IMR-90 (cell line): ENCODE measurements around the gene SOX8. TPM values are rescaled to one million over a fixed set of nuclear protein-coding genes. Genes with fewer than 3 reads are reported as not detected.

Experiments
- ATAC-seq: fragments of 200-7000 bp; cut with Tn5 transposase; 2 replicates; pipeline ENCODE4 v1.9.1; 2020; ENCODE audit warnings: low read depth, mild to moderate bottlenecking, moderate library complexity
- BruUV-seq: library from RNA; stranded (reverse); fragments of 400-500 nt; replicated peaks from 2 replicates; lab custom pipeline; 2021; lab: Mats Ljungman, UMichigan
- CTCF ChIA-PET: fragments of 300-600 bp; formaldehyde crosslinking; extraction: SDS; loops from one replicate; lab custom pipeline; 2021; ENCODE audit warnings: antibody characterized with exemption; lab: Yijun Ruan, JAX
- POLR2A ChIA-PET: fragments of 300-600 bp; sonication (Branson Sonifier 250); formaldehyde crosslinking; loops from one replicate; lab custom pipeline; 2022; ENCODE audit warnings: antibody characterized with exemption; ENCODE audit not compliant: unreplicated experiment; lab: Charles Lee
- DNase-seq: peaks from one replicate; pipeline ENCODE4 v3.0.0; 2013
- H2AFZ ChIP-seq: replicated peaks from 2 replicates; pipeline ENCODE3; 2013; ENCODE audit warnings: low read length, mild to moderate bottlenecking; ENCODE audit not compliant: poor library complexity
- H2AK5ac ChIP-seq: 2 replicates; pipeline ENCODE4 v1.6.1; 2013; ENCODE audit warnings: low read depth, low read length, inconsistent platforms
- H2AK9ac ChIP-seq: replicated peaks from 2 replicates; pipeline ENCODE3; 2013; ENCODE audit warnings: mild to moderate bottlenecking, low read depth, low read length, moderate library complexity; ENCODE audit not compliant: poor library complexity
- H2BK120ac ChIP-seq: 2 replicates; pipeline ENCODE4 v1.6.1; 2013; ENCODE audit warnings: low read depth, low read length, inconsistent platforms
- H2BK15ac ChIP-seq: 3 replicates; pipeline ENCODE4 v1.6.1; 2013; ENCODE audit warnings: low read depth, low read length, inconsistent platforms
- H2BK20ac ChIP-seq: 2 replicates; pipeline ENCODE4 v1.6.1; 2013; ENCODE audit warnings: low read depth, mild to moderate bottlenecking, inconsistent platforms, low read length, moderate library complexity
- H2BK5ac ChIP-seq: 2 replicates; pipeline ENCODE4 v1.6.1; 2013; ENCODE audit warnings: mild to moderate bottlenecking, low read depth, low read length, inconsistent platforms; ENCODE audit not compliant: poor library complexity, severe bottlenecking
- H3K14ac ChIP-seq: replicated peaks from 2 replicates; pipeline ENCODE4 v1.6.1; 2013; ENCODE audit warnings: low read depth, low read length, inconsistent platforms
- H3K18ac ChIP-seq: 2 replicates; pipeline ENCODE4 v1.6.1; 2013; ENCODE audit warnings: low read depth, low read length, control low read depth
- H3K23ac ChIP-seq: 2 replicates; pipeline ENCODE4 v1.6.1; 2013; ENCODE audit warnings: low read depth, low read length, inconsistent platforms
- H3K27ac ChIP-seq: 2 replicates; pipeline ENCODE4 v1.5.1; 2013; ENCODE audit warnings: mild to moderate bottlenecking, control low read depth, low read length; ENCODE audit not compliant: insufficient read depth
- H3K27me3 ChIP-seq: 2 replicates; pipeline ENCODE4 v1.6.1; 2013; ENCODE audit warnings: low read length; ENCODE audit not compliant: control insufficient read depth, insufficient read depth
- H3K36me3 ChIP-seq: 2 replicates; pipeline ENCODE4 v1.6.1; 2013; ENCODE audit warnings: low read length, mixed read lengths; ENCODE audit not compliant: control insufficient read depth, insufficient read depth
- H3K4ac ChIP-seq: 2 replicates; pipeline ENCODE4 v1.6.1; 2013; ENCODE audit warnings: low read depth, low read length, inconsistent platforms
- H3K4me1 ChIP-seq: 2 replicates; pipeline ENCODE4 v1.6.1; 2013; ENCODE audit warnings: low read length, mixed read lengths; ENCODE audit not compliant: control insufficient read depth, insufficient read depth
- H3K4me2 ChIP-seq: 2 replicates; pipeline ENCODE4 v1.6.1; 2013; ENCODE audit warnings: low read depth, mild to moderate bottlenecking, control low read depth, low read length, moderate library complexity
- H3K4me3 ChIP-seq: 2 replicates; pipeline ENCODE4 v1.5.1; 2013; ENCODE audit warnings: low read depth, mild to moderate bottlenecking, control low read depth, low read length, moderate library complexity; ENCODE audit not compliant: insufficient read depth
- H3K56ac ChIP-seq: 2 replicates; pipeline ENCODE4 v1.6.1; 2013; ENCODE audit warnings: low read length, inconsistent platforms; ENCODE audit not compliant: insufficient read depth; ENCODE audit errors: extremely low read depth
- H3K79me1 ChIP-seq, 2 experiments: 2 replicates each; pipeline ENCODE4 v1.6.1; 2013; ENCODE audit warnings: low read length in 2 of 2, inconsistent platforms in 1 of 2, low read depth in 1 of 2
- H3K9ac ChIP-seq: 2 replicates; pipeline ENCODE4 v1.6.1; 2013; ENCODE audit warnings: low read depth, low read length, control low read depth
- H3K9me1 ChIP-seq: 2 replicates; pipeline ENCODE4 v1.6.1; 2013; ENCODE audit warnings: low read length, inconsistent platforms; ENCODE audit not compliant: insufficient read depth
- H3K9me3 ChIP-seq: 2 replicates; pipeline ENCODE4 v1.6.1; 2013; ENCODE audit warnings: low read length; ENCODE audit not compliant: control insufficient read depth, insufficient read depth
- H4K20me1 ChIP-seq: 2 replicates; pipeline ENCODE4 v1.6.1; 2013; ENCODE audit warnings: low read length, inconsistent platforms; ENCODE audit not compliant: insufficient read depth
- H4K5ac ChIP-seq: 2 replicates; pipeline ENCODE4 v1.6.1; 2013; ENCODE audit warnings: mild to moderate bottlenecking, low read depth, low read length, control low read depth
- H4K8ac ChIP-seq, 2 experiments: 2 replicates each; pipeline ENCODE4 v1.6.1; 2013; ENCODE audit warnings: low read depth in 2 of 2, low read length in 2 of 2, control low read depth in 1 of 2, inconsistent platforms in 1 of 2
- H4K91ac ChIP-seq: 2 replicates; pipeline ENCODE4 v1.6.1; 2013; ENCODE audit warnings: low read depth, low read length, inconsistent platforms; ENCODE audit not compliant: insufficient read depth
- BHLHE40 ChIP-seq: fragments of 150-350 bp; IDR thresholded peaks from 2 replicates; pipeline ENCODE4 v1.6.1; 2016; ENCODE audit warnings: mild to moderate bottlenecking, low read depth, low read length
- CEBPB ChIP-seq: IDR thresholded peaks from 2 replicates; pipeline ENCODE4 v1.6.1; 2012; ENCODE audit warnings: low read depth, low read length, improper control_type of control experiment
- CHD1 ChIP-seq: IDR thresholded peaks from 2 replicates; pipeline ENCODE4 v1.6.1; 2012; ENCODE audit warnings: low read depth, low read length, improper control_type of control experiment
- CTCF ChIP-seq: conservative IDR thresholded peaks from 2 replicates; pipeline ENCODE4 v1.5.1; 2012; ENCODE audit warnings: mild to moderate bottlenecking, low read depth, low read length, improper control_type of control experiment
- ELK1 ChIP-seq: fragments of 150-350 bp; IDR thresholded peaks from 2 replicates; pipeline ENCODE4 v1.6.1; 2016; ENCODE audit warnings: low read depth, mild to moderate bottlenecking, low read length, moderate library complexity, borderline replicate concordance
- FOS ChIP-seq: fragments of 150-350 bp; IDR thresholded peaks from 2 replicates; pipeline ENCODE4 v1.6.1; 2016; ENCODE audit warnings: low read depth, low read length
- MAFK ChIP-seq: IDR thresholded peaks from 2 replicates; pipeline ENCODE4 v1.6.1; 2012; ENCODE audit warnings: low read depth, low read length, improper control_type of control experiment
- MAZ ChIP-seq: IDR thresholded peaks from 2 replicates; pipeline ENCODE4 v1.6.1; 2012; ENCODE audit warnings: low read depth, mild to moderate bottlenecking, low read length, improper control_type of control experiment, moderate library complexity, borderline replicate concordance
- MXI1 ChIP-seq: IDR thresholded peaks from 2 replicates; pipeline ENCODE4 v1.6.1; 2012; ENCODE audit warnings: low read depth, mild to moderate bottlenecking, low read length, moderate library complexity, borderline replicate concordance
- NFE2L2 ChIP-seq: fragments of 150-350 bp; IDR thresholded peaks from 2 replicates; pipeline ENCODE4 v1.6.1; 2016; ENCODE audit warnings: low read depth, mild to moderate bottlenecking, low read length
- POLR2A ChIP-seq: IDR thresholded peaks from 2 replicates; pipeline ENCODE4 v1.6.1; 2012; ENCODE audit warnings: mild to moderate bottlenecking, low read depth, low read length
- RAD21 ChIP-seq: IDR thresholded peaks from 2 replicates; pipeline ENCODE4 v1.6.1; 2012; ENCODE audit warnings: low read length, improper control_type of control experiment
- RCOR1 ChIP-seq: IDR thresholded peaks from 2 replicates; pipeline ENCODE4 v1.6.1; 2012; ENCODE audit warnings: mild to moderate bottlenecking, low read length, improper control_type of control experiment; ENCODE audit not compliant: insufficient replicate concordance
- RFX5 ChIP-seq: IDR thresholded peaks from 2 replicates; pipeline ENCODE4 v1.8.0; 2012; ENCODE audit warnings: low read depth, mild to moderate bottlenecking, low read length, moderate library complexity
- SMC3 ChIP-seq: fragments of 150-350 bp; IDR thresholded peaks from 2 replicates; pipeline ENCODE4 v1.6.1; 2016; ENCODE audit warnings: low read depth, mild to moderate bottlenecking, antibody characterized with exemption, low read length, moderate library complexity
- USF2 ChIP-seq: fragments of 150-350 bp; IDR thresholded peaks from 2 replicates; pipeline ENCODE4 v1.6.1; 2017; ENCODE audit warnings: mild to moderate bottlenecking, antibody characterized with exemption, low read length, low read depth
- WGBS, 2 experiments: methylation state at CpG; one replicate each; pipeline versions ENCODE4 v1.1.5 to v1.1.7; 2013; ENCODE audit warnings: missing lambda C conversion rate in 2 of 2; ENCODE audit not compliant: insufficient read length in 1 of 2; ENCODE audit errors: extremely low coverage in 2 of 2; 5-methylcytosine and 5-hydroxymethylcytosine counted together
- dilution Hi-C: fragments of 300-500 bp; cut with HindIII; formaldehyde crosslinking; loops from one replicate; pipeline ENCODE4 v1.14.3; 2018; ENCODE audit warnings: low sequenced_read_pairs; ENCODE audit not compliant: unreplicated experiment
- in situ Hi-C: fragments of 300-500 bp; cut with MboI; formaldehyde crosslinking; loops from 3 replicates; pipeline ENCODE4 v1.14.3; 2019; ENCODE audit warnings: low sequenced_read_pairs, inconsistent platforms, mixed read lengths
- intact Hi-C: fragments of 100-400 bp; cut with micrococcal nuclease; formaldehyde crosslinking; loops from 2 replicates; pipeline ENCODE4 v1.10.0; 2022
- polyA plus RNA-seq, 3 experiments: library from polyadenylated mRNA; depleted of rRNA; stranded (reverse); fragments of >200 nt; gene quantifications; 2 replicates each; pipeline ENCODE4 v1.2.3, GENCODE V29; 2012; ENCODE audit warnings: low replicate concordance in 1 of 3
- total RNA-seq: library from RNA; depleted of rRNA; stranded (reverse); fragments of >200 nt; gene quantifications from 2 replicates; pipeline ENCODE4 v1.2.3, GENCODE V29; 2012

Gene SOX8
- total and polyA plus RNA-seq, 2 of the 4 experiments (the other 2 are of a cell fraction) = under 0.01 to 0.26 TPM

- ChIA-PET POLR2A (no interaction called here), CTCF (no interaction called here)
- no peak overlapping the region for H3K9ac ChIP-seq
- H4K91ac ChIP-seq = no peak overlapping the region
- H3K36me3 ChIP-seq = peaks cover 8% of the 10 kb centered on the region; the same call in 1 of the 2 replicates
- ATAC-seq = no peak
- H3K14ac ChIP-seq = no peak overlapping the region
- no peak for TF ChIP-seq MXI1
- no peak for TF ChIP-seq BHLHE40
- no peak for TF ChIP-seq USF2
- no peak for TF ChIP-seq RCOR1
- TF ChIP-seq CHD1 = no peak
- TF ChIP-seq FOS = no peak
- TF ChIP-seq SMC3 = no peak
- TF ChIP-seq POLR2A = no peak
- TF ChIP-seq RAD21 = no peak
- no peak for TF ChIP-seq CEBPB
- no peak for TF ChIP-seq RFX5
- TF ChIP-seq CTCF = no peak
- no peak for TF ChIP-seq MAFK
- TF ChIP-seq ELK1 = no peak
- no peak for TF ChIP-seq NFE2L2
- no peak for TF ChIP-seq MAZ
- no peak overlapping the region for H3K23ac ChIP-seq
- intact Hi-C loops (no loop called here), dilution Hi-C loops (no loop called here), in situ Hi-C loops (no loop called here)
- no TSS peak for BruUV-seq
- H4K20me1 ChIP-seq = no peaks in the 10 kb centered on the region
- no peak overlapping the region for H4K5ac ChIP-seq
- no peak overlapping the region for H2BK20ac ChIP-seq
- H2BK120ac ChIP-seq = no peak overlapping the region
- H2AFZ ChIP-seq = no peak overlapping the region
- no peak overlapping the region for H4K8ac ChIP-seq
- H3K4ac ChIP-seq = no peak overlapping the region
- peaks cover 41% of the 10 kb centered on the region for H3K27me3 ChIP-seq
- H3K4me1 ChIP-seq = peaks cover 8% of the 10 kb centered on the region
- H2BK5ac ChIP-seq = no peak overlapping the region
- no peak overlapping the region for H3K56ac ChIP-seq
- WGBS, 2 experiments = no CpG with 5 or more reads among the region's 8 CpGs
- no peak overlapping the region for H3K4me2 ChIP-seq
- peaks cover 7% of the 10 kb centered on the region for H3K9me1 ChIP-seq
- no peak overlapping the region for H2AK9ac ChIP-seq
- H3K9me3 ChIP-seq = peaks cover 7% of the 10 kb centered on the region; the same call in 1 of the 2 replicates
- H3K79me1 ChIP-seq = peaks cover 11 to 14% of the 10 kb centered on the region in 2 experiments
- no peak for DNase-seq
- no peak overlapping the region for H2AK5ac ChIP-seq
- no peak overlapping the region for H3K4me3 ChIP-seq
- no peak overlapping the region for H3K27ac ChIP-seq
- no peak overlapping the region for H3K18ac ChIP-seq
- no peak overlapping the region for H2BK15ac ChIP-seq
Observed at GRCh38 chr16:971981-972315, 9.6 kb upstream of the SOX8 start.
